BLaER1 treated with 17β-estradiol and CSF1 and Interleukin-3, amounts not matched to agents 10 nM and 100 nM (cell line): Measurements from ENCODE around the gene STX5.
A peak's percentile ranks its signal among the peaks of the same experiment; 100 is the strongest.
"Not testable (repeated sequence)": the region's sequence is repeated elsewhere in the genome, so short reads cannot be mapped to it uniquely, and the experiment has no call there.

Experiments used
- H3K27ac ChIP-seq, 11 experiments: shearing (Covaris generic); formaldehyde crosslinking; 2 replicates each; pipeline ENCODE4 v1.8.1; 2022
- H3K27me3 ChIP-seq, 11 experiments: shearing (Covaris generic); formaldehyde crosslinking; 2 replicates each; pipeline ENCODE4 v1.8.1; 2022
- H3K36me3 ChIP-seq, 11 experiments: shearing (Covaris generic); formaldehyde crosslinking; 2 replicates each; pipeline ENCODE4 v1.8.1; 2022
- H3K4me1 ChIP-seq, 10 experiments: shearing (Covaris generic); formaldehyde crosslinking; 2 replicates each; pipeline ENCODE4 v1.8.1; 2022
- H3K4me2 ChIP-seq, 11 experiments: shearing (Covaris generic); formaldehyde crosslinking; 2 replicates each; pipeline ENCODE4 v1.8.1; 2022
- H3K4me3 ChIP-seq, 10 experiments: shearing (Covaris generic); formaldehyde crosslinking; 2 replicates each; pipeline ENCODE4 v1.8.1; 2022
- H3K9ac ChIP-seq, 11 experiments: shearing (Covaris generic); formaldehyde crosslinking; 2 replicates each; pipeline ENCODE4 v1.8.1; 2022
- H3K9me3 ChIP-seq, 11 experiments: shearing (Covaris generic); formaldehyde crosslinking; replicated peaks in 1 of 11; 2 replicates each; pipeline ENCODE4 v1.8.1; 2022
- H4K20me1 ChIP-seq, 11 experiments: shearing (Covaris generic); formaldehyde crosslinking; 2 replicates each; pipeline ENCODE4 v1.8.1; 2022
- Cebpa-rat ChIP-seq, 11 experiments: shearing (Covaris generic); IDR thresholded peaks; 2 replicates each; pipeline ENCODE4 v1.8.1; 2022

Gene STX5

DNA sequence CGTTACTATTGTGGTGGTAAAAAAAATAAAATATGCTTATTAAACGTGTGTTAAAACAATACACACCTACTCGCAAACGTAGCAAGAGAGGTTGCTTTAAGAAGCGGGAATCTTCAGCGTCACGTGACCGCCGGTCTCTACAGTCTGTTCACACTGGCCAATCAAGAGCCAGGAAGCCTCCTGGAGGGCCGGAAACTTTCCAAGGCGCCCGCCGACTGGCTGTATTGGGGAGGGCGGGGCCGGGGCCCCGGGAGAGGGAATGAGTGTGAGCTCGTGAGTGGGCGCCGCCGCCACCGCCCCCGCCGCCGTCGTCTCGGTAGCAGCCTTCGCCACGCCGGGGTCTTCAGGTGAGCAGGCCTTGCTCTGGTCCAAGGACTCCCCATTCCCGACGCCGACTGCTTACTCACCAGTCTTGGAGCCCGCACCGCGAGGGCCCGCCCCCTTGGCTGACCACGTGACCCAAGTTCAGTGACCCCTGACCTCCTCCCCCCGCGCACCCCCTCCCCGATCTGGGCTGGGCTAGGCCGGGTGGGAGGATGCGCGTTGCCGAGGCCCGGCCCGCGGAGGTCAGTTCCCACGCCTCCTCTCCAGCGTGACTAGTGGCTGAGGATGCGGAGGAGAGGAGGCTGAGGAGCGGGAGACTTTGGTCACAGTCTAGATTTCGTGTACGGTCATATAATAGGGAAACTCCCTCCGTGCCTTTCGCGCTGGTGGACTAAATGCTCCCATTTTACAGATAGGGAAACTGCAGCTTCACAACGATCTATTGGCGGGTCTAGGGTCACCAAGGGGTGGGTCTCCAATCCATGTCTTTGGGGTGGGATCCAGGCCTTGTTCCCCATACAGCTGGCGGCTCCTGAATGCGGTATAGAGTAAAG is 60.5 kb downstream of the STX5 start, which contains the start of gene TAF6L:
TAF6L (plus strand) TSS at position 253 of the 878 bp plus-strand sequence. CDS start 4,388 bp downstream, outside the sequence.
- H3K4me2 ChIP-seq, result peak within 1 kb of the TSS; percentile 79 to 96 (median 93)
- H3K9ac ChIP-seq, result peak within 1 kb of the TSS; percentile 76 to 89 (median 86)
- H3K36me3 ChIP-seq, result peaks cover 26 to 55% (median 32%) of the 10 kb centered on the region in 11 experiments
- H4K20me1 ChIP-seq, result no peaks in the 10 kb centered on the region
- H3K27me3 ChIP-seq, result no peaks in the 10 kb centered on the region
- H3K27ac ChIP-seq, result peak within 1 kb of the TSS; percentile 64 to 92 (median 83); a peak in 21 of 22 replicates
- no peak for TF ChIP-seq Cebpa-rat (IDR thresholded peaks at IDR 0.05)
- peak within 1 kb of the TSS; percentile 57 to 74 (median 68) for H3K4me3 ChIP-seq
- H3K9me3 ChIP-seq, result no peaks in the 10 kb centered on the region
- peaks cover 27 to 61% (median 45%) of the 10 kb centered on the region in 10 experiments for H3K4me1 ChIP-seq

DNA sequence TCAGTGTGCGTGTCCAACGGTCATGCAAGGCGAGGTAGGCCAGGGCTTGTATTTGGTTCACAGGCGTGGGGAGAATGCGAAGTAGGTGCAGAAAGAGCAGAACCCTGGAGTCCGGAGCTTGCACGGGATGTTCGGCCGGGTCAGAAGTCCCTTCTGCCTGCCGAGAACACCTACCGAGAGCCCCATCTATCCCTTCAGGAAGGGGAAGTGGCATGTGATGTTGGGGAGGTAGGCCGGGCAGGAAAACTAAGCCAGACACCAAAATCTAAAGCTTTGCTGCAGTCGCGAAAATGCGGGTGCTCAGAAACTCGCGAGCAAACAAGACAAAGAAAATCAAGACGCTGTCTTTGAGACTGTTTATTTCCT is 61.1 kb downstream of the STX5 start:
- peaks cover 26 to 55% (median 32%) of the 10 kb centered on the region in 11 experiments for H3K36me3 ChIP-seq
- peak overlapping the region; percentile 76 to 89 (median 86) for H3K9ac ChIP-seq
- peak overlapping the region; percentile 79 to 96 (median 93) for H3K4me2 ChIP-seq
- peak overlapping the region; percentile 57 to 74 (median 68) for H3K4me3 ChIP-seq
- no peaks in the 10 kb centered on the region for H3K27me3 ChIP-seq
- no peaks in the 10 kb centered on the region for H3K9me3 ChIP-seq
- no peak for TF ChIP-seq Cebpa-rat (IDR thresholded peaks at IDR 0.05)
- H3K27ac ChIP-seq, result peak overlapping the region; percentile 22 to 92 (median 83); a peak in 21 of 22 replicates
- no peaks in the 10 kb centered on the region for H4K20me1 ChIP-seq
- H3K4me1 ChIP-seq, result peaks cover 27 to 57% (median 45%) of the 10 kb centered on the region in 10 experiments

DNA sequence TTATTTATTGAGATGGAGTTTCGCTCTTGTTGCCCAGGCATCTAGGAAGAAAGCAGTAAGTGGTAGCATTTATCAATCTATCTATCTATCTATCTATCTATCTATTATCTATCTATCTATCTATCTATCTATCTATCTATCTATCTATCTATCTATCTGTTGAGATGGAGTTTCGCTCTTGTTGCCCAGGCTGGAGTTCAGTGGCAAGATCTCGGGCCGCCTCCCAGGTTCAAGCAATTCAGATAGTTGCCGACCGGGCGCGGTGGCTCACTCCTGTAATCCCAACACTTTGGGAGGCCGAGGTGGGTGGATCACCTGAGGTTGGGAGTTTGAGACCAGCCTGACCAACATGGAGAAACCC is 71.0 kb downstream of the STX5 start:
- not testable (repeated sequence) for H3K9me3 ChIP-seq, H4K20me1 ChIP-seq, H3K27me3 ChIP-seq
- Histone ChIP-seq H3K9ac (peak overlapping the region in 8 of 11 experiments; percentile 52 to 91 (median 73); a peak in 13 of 22 replicates), H3K4me1 (peaks cover 14 to 32% (median 25%) of the 10 kb centered on the region in 10 experiments), H3K36me3 (peaks cover 14 to 34% (median 24%) of the 10 kb centered on the region in 11 experiments), H3K4me2 (peak overlapping the region; percentile 49 to 88 (median 63)), H3K4me3 (peak overlapping the region; percentile 22 to 92 (median 82); a peak in 18 of 20 replicates), H3K27ac (peak overlapping the region in 7 of 11 experiments; percentile 17 to 56 (median 38); a peak in 8 of 22 replicates)

DNA sequence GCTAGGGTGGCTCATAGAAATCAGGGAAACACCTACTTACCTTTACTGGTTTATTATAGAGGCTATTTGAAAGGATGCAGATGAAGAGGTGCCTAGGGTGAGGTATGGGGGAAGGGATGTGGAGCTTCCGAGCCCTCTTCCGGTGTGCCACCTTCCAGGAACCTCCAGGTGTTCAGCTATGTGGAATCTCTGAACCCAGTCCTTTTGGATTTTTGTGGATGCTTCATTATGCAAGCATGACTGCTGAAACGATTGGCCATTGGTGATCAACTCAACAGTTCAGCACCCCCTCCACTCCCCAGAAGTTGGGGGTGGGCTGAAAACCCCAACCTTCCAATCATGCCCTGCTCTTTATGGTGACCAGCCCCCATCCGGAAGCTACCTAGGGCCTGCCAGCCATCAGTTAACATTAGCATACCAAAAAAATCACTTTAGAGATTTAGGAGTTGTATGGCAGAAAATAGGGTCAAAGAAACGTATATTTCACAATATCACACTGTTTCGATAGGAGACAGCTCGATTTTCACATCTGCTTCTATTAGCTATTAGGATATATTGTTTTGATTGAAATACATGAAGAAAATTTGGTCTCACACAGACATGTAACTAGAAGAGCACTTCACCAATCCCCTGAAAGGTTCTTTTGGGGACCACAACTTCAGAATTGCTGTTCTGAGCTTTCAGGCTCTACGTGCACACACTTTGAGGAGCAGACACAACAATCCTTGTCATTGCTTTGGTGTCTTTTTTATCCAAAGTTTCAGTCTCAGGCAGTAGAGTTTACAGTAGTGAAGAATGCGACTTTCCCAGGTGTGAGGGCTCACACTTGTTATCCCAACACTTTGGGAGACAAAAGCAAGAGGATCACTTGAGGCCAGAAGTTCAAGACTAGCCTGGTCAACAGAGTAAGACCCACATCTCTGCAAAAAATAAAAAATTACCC is 73.7 kb downstream of the STX5 start:
- TF ChIP-seq Cebpa-rat (IDR thresholded peaks at IDR 0.05), result no peak; a peak in 1 of 22 replicates
- Histone ChIP-seq H3K27me3 (no peaks in the 10 kb centered on the region), H3K9me3 (no peaks in the 10 kb centered on the region), H3K4me1 (peaks cover 24 to 38% (median 30%) of the 10 kb centered on the region in 10 experiments), H3K9ac (no peak overlapping the region), H3K36me3 (peaks cover 0 to 8% (median 5%) of the 10 kb centered on the region in 11 experiments; a peak in 6 of 22 replicates), H3K4me3 (no peak overlapping the region), H3K27ac (no peak overlapping the region), H3K4me2 (no peak overlapping the region), H4K20me1 (peaks cover 0 to 5% (median 0%) of the 10 kb centered on the region in 11 experiments; a peak in 3 of 22 replicates)
